Hypothalamus (tissue), 51 donors: ENCODE data around the gene DHRS7.
A peak's percentile ranks its signal among the peaks of the same experiment; 100 is the strongest.
"Not testable (repeated sequence)": the region's sequence is repeated elsewhere in the genome, so short reads cannot be mapped to it uniquely, and the experiment has no call there.

ENCODE experiments used
- DNase-seq, 51 donors: peaks; one replicate each; lab custom pipeline; 2025; lab: John Stamatoyannopoulos, UW

Gene DHRS7

DNA sequence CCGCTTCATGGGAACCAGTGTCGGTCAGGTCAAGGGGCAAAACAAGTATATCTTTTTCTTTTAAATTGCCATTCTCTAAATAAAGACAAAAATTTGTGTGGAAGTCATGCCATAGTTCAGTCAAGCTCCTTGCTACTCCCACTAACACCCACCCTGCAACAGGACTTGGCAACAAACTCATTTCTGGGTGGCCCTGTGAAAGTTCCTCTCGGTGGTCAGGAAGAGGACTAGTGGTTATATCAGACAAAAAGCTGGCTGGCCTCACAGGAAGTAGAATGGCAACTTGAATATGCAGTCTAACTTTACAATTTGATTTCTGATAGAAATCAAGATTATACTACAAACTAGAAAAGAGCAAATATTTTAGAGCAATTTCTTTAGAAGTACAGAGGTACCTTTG is 11.2 kb downstream of the DHRS7 start:
- no peak for DNase-seq

DNA sequence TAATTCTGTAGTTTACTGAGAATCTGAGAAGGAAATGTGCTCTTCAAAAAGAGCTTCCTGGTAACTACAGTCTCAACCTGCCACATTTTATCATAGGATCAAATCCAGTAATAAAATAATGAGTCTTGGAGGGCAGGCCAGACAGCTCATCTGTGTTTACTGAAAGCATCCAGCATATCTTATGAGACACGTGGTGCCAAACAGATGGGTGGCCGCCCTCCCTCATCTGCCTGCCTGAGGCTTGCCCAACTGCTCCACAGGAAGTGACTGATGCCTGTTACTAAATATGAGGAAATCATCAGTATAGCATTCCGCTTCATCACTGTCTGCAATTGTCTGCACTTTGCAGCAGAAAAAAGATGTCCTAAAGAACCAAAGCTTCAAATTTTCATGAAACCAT is 13.5 kb downstream of the DHRS7 start:
- peak in 33 of 51 donors; percentile 3 to 68 (median 30) for DNase-seq

DNA sequence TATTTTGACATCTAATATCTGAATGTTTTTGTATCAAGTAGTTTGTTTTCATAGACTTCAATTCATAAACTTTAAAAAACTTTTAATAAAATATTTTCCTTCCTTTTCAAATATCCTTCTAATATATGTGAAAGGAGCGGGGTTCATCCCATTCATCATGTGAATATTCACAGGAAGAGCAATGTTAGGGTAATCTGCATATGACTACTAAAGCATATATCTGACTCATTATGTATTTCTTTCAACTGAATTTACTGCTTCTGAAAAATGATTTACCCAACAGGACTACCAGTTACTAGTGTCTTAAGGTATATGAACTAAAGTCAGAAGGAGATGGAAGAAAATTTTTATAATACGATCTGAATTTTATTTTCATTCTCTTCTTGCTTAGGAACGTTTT is 30.5 kb downstream of the DHRS7 start:
- no peak for DNase-seq

DNA sequence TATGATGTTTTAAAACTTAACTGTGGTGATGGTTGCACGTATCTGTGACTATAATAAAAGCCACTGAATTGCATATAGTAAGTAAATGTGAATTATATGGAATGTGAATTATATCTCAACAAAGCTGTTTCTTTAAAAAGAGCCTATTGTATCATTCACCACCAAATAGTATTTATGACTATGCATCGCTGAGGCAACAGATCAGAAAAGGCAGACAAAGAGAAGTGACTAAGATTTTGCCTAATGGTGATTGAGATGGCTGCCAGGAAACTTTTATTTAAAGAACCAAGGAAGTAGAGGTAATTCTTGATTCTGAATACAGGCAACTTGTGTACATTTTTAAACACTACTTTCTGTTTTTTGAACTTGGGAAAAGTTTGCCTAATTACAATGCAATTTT is 31.7 kb downstream of the DHRS7 start:
- no peak for DNase-seq

DNA sequence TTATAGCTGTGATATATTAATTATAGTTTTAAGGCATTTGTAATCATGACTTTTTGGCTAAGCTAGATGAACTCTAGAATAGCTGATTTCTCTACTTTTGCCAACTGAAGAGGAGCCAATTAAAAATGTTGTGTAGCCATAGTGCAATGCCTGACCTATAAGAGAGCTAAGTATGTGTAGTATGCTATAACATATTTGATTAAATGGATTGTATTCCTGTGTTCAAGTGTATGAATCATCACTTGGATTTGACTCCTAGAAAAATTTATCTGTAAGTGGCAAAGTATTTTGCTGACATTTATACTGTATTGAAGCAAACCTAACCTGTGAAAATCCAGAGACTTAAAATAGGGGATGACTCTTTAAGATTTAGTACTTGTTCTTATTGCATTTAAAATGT is 39.3 kb downstream of the DHRS7 start:
- no peak for DNase-seq

DNA sequence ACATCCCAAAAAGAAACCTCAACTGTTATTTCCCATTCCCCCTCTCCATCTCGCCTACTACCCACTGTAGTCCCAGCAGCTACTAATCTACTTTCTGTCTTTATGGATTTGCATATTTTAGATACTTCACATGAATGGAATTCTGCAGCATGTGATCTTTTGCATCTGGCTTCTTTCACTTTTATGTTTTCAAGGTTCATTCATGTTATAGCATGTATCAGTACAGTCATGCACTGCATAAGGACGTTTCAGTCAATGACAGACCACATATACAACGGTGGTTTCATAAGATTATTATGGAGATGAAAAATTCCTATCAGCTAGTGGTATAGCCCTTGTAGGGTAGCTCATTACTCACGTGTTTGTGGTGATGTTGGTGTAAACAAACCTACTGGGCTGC is 49.0 kb downstream of the DHRS7 start:
- DNase-seq: no peak

DNA sequence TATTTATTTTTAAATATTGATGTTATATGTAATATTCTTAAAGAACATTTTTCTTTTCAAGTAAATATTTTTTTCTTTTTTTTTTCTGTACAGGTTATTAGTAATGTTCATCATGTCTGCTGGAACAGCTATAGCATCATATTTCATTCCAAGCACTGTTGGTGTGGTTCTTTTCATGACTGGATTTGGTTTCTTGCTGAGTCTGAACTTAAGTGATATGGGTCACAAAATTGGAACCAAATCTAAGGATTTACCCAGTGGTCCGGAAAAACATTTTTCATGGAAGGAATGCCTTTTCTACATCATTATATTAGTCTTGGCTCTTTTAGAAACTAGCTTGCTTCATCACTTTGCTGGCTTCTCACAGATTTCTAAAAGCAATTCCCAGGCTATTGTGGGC is 50.3 kb downstream of the DHRS7 start:
- no peak for DNase-seq

DNA sequence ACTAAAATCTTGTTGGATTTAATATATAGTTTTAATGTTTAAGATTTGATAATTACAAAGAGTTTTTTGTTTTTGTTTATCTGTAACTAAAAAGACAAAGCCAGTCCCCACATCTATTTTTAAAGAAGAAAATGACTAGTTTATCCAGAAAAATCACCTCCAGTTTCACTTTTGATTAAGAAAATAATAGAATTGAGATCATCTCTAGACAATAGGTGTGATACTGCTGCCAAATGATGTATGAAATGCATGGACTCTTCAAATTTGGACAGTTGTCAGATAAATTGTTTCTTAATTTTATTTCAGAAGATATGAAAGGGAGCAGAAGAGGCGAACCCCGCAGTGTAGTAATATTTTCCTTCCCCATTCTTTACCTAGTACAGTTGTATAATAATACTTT is 53.5 kb downstream of the DHRS7 start:
- DNase-seq: no peak

DNA sequence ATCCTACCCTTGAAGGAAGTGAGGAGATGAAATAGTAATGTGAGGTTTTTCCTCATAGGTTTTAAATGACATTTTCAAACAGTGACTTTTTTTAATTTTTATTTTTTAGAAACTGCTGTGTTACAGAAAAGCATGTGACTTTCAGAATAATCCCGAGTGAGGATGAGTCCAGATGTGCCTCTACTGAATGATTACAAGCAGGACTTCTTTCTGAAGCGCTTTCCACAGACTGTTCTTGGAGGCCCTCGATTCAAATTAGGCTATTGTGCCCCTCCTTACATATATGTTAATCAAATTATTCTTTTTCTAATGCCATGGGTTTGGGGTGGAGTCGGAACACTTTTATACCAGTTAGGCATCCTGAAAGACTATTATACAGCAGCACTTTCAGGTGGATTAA is 57.7 kb downstream of the DHRS7 start:
- DNase-seq: no peak

DNA sequence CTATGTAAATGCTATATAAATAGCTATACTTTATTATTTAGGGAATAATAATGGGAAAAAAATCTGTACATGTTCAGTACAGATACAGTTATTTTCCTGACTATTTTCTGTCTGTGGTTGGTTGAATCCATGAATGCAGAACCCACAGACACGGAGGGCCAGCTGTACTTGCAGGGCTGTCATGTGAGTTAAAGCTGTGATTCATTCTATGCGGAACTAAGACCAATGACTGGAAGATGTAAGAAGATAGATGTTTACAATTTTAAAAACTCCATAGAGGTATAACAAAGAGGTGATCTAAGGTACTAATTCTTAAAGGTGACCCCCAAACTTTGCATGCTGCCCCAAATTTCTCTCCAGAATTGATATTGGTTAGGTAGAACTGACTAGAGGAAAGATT is 58.9 kb downstream of the DHRS7 start:
- DNase-seq: peak in 10 of 51 donors; percentile 3 to 17 (median 10)

DNA sequence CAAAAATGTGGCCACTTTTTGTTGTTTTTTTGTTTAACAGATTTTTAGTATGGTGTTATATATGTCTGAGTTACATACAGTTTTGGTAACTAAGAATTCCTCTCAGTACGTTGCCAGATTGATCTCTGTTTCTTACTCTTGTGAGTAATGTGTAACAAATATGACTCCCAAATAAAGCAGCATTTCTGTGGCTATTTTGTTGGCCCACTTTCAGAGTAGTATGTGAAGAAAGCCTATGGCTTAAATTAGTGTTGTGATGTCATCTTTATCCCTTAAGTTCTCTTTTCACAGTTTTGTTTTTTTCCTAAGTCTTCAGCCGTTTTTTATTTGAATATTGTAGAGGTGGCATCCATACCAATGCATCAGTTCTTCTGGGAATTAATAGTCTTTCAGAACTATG is 62.8 kb downstream of the DHRS7 start:
- DNase-seq: no peak

DNA sequence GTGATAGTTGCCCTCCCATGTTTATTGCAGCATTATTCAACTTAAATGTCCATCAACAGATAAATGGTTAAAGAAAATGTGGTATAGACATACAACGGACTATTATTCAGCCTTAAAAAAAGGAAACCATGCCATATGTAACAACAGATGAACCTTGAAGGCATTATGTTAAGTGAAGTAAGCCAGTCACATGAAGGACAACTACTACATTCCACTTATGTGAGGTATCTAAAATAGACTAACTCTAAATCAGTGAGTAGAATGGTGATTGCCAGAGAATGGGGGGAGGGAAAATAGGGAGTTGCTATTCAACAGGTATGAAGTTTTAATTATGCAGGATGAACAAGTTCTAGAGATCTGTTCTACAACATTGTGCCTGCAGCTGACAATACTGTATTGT is 63.4 kb downstream of the DHRS7 start:
- no peak for DNase-seq

DNA sequence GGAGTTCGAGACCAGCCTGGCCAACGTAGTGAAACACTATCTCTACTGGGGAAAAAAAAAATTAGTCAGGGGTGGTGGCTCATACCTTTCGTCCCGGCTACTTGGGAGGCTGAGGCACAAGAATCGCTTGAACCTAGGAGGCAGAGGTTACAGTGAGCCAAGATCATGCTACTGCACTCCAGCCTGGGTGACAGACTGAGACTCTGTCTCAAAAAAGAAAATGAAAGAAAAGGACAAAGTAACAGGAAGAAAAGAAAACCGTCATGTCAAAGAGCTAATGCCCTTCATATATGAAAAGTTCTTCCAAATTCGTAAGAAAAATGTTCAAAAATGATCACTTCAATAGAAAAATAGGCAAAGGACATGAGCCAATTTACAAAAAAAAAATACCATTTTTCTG is 65.3 kb downstream of the DHRS7 start:
- not testable (repeated sequence) for DNase-seq

DNA sequence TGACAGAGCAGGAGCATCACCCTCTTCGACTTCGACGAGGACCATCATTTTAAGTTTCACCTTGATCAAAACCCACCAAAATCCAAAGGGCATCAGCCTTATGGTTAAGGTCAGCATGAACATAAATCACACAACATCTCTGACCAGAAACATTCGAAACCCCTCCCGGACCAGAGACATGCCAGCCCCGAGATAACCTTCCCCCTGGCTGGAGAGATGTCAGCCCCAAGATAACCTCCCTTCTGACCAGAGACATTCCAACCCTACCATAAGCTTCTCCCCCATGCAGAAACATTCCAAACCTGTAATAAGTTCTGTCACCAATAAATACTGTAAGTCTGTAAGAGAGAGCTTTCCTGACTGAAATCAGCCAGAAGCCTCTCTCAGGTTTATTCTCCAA is 67.2 kb downstream of the DHRS7 start:
- no peak for DNase-seq

DNA sequence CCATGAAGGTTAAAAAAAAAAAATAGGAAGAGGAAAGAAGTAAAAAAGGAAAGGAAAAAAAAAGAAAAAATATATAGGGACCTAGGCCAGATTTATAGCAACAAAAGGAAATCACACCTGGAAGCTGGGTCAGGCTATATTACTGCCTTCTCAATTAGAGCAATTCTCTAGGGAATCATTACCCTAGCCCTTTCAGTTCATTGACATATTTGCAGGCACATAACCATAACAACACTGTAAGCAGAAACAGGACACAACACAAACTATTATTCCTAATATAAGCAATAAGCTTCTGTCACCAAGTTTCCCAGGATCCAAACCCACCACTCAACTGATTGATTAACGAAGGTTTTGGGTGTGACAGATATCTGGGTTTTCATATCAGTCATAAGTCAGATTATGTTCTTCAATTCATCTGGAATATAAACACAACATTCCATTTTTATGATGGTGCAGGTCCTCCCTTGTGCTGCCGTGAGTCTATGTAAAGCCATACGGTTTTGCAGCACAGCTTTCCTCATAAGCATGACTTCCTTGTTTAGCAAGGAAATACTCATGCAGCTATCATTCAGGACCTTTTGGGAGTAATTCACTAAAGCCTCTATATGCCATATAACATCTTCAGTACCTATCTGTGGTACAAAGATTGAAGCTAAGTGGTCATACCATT is 69.3 kb downstream of the DHRS7 start:
- DNase-seq: no peak

DNA sequence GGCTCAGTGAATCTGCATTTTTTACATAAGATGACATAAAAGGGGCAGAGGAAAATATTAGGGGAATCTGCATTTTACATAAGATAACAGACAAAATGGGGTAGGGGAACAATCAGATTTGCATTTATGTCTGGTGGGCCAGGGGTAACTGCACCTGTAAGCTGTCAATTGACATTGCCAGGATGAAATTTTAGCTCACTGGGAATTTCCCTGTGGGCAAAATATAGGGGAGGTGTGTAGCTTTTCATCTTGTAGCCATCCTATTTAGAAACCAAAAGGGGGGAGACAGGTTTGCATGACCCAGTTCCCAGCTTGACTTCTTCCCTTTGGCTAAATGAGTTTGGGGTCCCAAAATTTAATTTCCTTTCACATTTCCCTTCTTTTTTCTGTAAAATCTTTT is 70.0 kb downstream of the DHRS7 start:
- no peak for DNase-seq

DNA sequence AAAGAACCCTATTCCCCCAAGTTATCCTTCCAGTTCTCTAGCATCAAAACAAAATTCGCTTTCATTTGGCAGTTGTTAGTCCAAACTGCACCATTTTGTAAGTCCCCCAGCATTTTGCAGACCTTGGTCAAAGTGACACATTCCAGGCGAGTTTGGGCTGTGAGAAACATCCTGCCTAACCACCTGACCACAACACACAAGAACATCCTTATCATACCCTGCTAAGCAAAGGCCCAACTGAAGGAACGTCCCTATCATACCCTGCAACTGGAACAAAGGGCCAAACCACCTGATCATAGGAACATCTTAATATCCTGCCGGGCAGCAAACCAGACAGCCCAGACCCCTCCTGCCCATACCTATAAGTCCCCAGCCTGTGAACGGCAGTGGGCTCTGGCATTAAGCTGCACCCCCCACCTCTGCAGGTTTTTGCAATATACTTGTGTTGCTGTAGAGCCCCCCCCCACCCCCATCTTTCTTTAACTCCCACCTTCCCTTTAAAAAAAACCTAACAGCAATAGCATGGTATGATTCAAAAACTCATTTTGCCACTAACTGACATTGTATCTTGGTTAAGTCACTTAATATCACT is 70.8 kb downstream of the DHRS7 start:
- DNase-seq: no peak
